HCT116 (cell line): ENCODE measurements around the gene NLRP12. TPM values are rescaled to one million over a fixed set of nuclear protein-coding genes. Genes with fewer than 3 reads are reported as not detected.
"Not testable (repeated sequence)": the region's sequence is repeated elsewhere in the genome, so short reads cannot be mapped to it uniquely, and the experiment has no call there.

Experiments used
- ATAC-seq: fragments of 200-7000 bp; cut with Tn5 transposase; 2 replicates; pipeline ENCODE4 v1.9.1; 2020; ENCODE audit warnings: mild to moderate bottlenecking, moderate library complexity
- BruUV-seq: library from RNA; stranded (reverse); fragments of 400-500 nt; replicated peaks from 2 replicates; lab custom pipeline; 2021; lab: Mats Ljungman, UMichigan
- CTCF ChIA-PET: fragments of 300-600 bp; sonication (Branson Sonifier 250); formaldehyde crosslinking; loops from one replicate; lab custom pipeline; 2021; ENCODE audit warnings: antibody characterized with exemption; lab: Charles Lee
- POLR2A ChIA-PET: fragments of 300-600, 350-600 bp; sonication (Branson Sonifier 250); formaldehyde crosslinking; loops from one replicate; lab custom pipeline; 2021; ENCODE audit warnings: antibody characterized with exemption; lab: Charles Lee
- RAD21 ChIA-PET, 2 experiments: fragments of 300-600 bp; sonication (Branson Sonifier 250); formaldehyde crosslinking; loops; one replicate each; lab custom pipeline; 2023; ENCODE audit warnings: low total read pairs in 2 of 2; ENCODE audit not compliant: uncharacterized antibody in 2 of 2, unreplicated experiment in 2 of 2, low non-redundant PET in 1 of 2; lab: Charles Lee
- DNase-seq: peaks from one replicate; pipeline ENCODE4 v3.0.0-alpha.2; 2010; ENCODE audit warnings: low read depth, low spot score
- H2AFZ ChIP-seq: fragments of 200-600 bp; shearing (Covaris generic), sonication (generic); 2 replicates; pipeline ENCODE4 v1.6.1; 2017; ENCODE audit warnings: low read depth, mixed run types, mixed read lengths, antibody characterized with exemption, low read length; ENCODE audit not compliant: poor library complexity, severe bottlenecking
- H3K27ac ChIP-seq: 2 replicates; pipeline ENCODE4 v1.5.1; 2012; ENCODE audit warnings: low read depth, low read length
- H3K27me3 ChIP-seq: fragments of 200-600 bp; sonication (generic); 2 replicates; pipeline ENCODE4 v1.6.1; 2016; ENCODE audit warnings: mixed run types, low read length, mixed read lengths; ENCODE audit not compliant: insufficient read depth
- H3K36me3 ChIP-seq, 2 experiments: fragments of 200-500 bp in 1 of 2; fragments of 200-600 bp in 1 of 2; sonication (Bioruptor generic) in 1 of 2; sonication (generic) in 1 of 2; 2 replicates each; pipeline versions ENCODE4 v1.5.1 to v1.6.1; 2014 to 2016; ENCODE audit warnings: low read length in 2 of 2, inconsistent platforms in 1 of 2, mixed read lengths in 1 of 2, mixed run types in 1 of 2; ENCODE audit not compliant: insufficient read depth in 2 of 2, control insufficient read depth in 1 of 2
- H3K4me1 ChIP-seq, 2 experiments: fragments of 200-600 bp in 1 of 2; sonication (generic) in 1 of 2; 2 replicates each; pipeline versions ENCODE4 v1.5.1 to v1.6.1; 2012 to 2017; ENCODE audit warnings: low read length in 2 of 2, inconsistent platforms in 1 of 2, mild to moderate bottlenecking in 1 of 2, mixed read lengths in 1 of 2, mixed run types in 1 of 2, moderate library complexity in 1 of 2; ENCODE audit not compliant: insufficient read depth in 2 of 2, control insufficient read depth in 1 of 2
- H3K4me2 ChIP-seq: fragments of 200-600 bp; sonication (generic); 2 replicates; pipeline ENCODE4 v1.6.1; 2017; ENCODE audit warnings: mixed run types, low read length, mixed read lengths
- H3K4me3 ChIP-seq, 2 experiments: fragments of 200-600 bp in 1 of 2; sonication (generic) in 1 of 2; replicated peaks in 1 of 2; 2 replicates each; pipeline ENCODE4 v1.5.1; 2011 to 2016; ENCODE audit warnings: low read length in 2 of 2, control low read depth in 1 of 2, low read depth in 1 of 2, mild to moderate bottlenecking in 1 of 2, mixed read lengths in 1 of 2, mixed run types in 1 of 2
- H3K79me2 ChIP-seq: fragments of 200-600 bp; sonication (generic); 2 replicates; pipeline ENCODE4 v1.6.1; 2017; ENCODE audit warnings: mild to moderate bottlenecking, mixed run types, low read length, moderate library complexity, mixed read lengths; ENCODE audit not compliant: insufficient read depth
- H3K9ac ChIP-seq: fragments of 200-600 bp; sonication (generic); 2 replicates; pipeline ENCODE4 v1.6.1; 2016; ENCODE audit warnings: low read length, mixed read lengths
- H3K9me2 ChIP-seq: fragments of 200-600 bp; sonication (generic), shearing (Covaris generic); 2 replicates; pipeline ENCODE4 v1.6.1; 2017; ENCODE audit warnings: mixed run types, mild to moderate bottlenecking, moderate library complexity; ENCODE audit not compliant: insufficient read depth
- H3K9me3 ChIP-seq, 2 experiments: fragments of 200-500 bp in 1 of 2; fragments of 200-600 bp in 1 of 2; sonication (Bioruptor generic) in 1 of 2; sonication (generic) in 1 of 2; 2 replicates each; pipeline ENCODE4 v1.6.1; 2014 to 2017; ENCODE audit warnings: low read length in 2 of 2, mixed read lengths in 2 of 2, inconsistent platforms in 1 of 2, low read depth in 1 of 2, mild to moderate bottlenecking in 1 of 2, mixed run types in 1 of 2, moderate library complexity in 1 of 2; ENCODE audit not compliant: control insufficient read depth in 1 of 2, insufficient read depth in 1 of 2
- H4K20me1 ChIP-seq: fragments of 200-600 bp; sonication (generic), shearing (Covaris generic); 2 replicates; pipeline ENCODE4 v1.6.1; 2017; ENCODE audit warnings: mixed run types, mild to moderate bottlenecking, moderate library complexity; ENCODE audit not compliant: insufficient read depth
- EGR1 ChIP-seq: IDR thresholded peaks from 2 replicates; pipeline ENCODE4 v1.6.1; 2012; ENCODE audit warnings: low read depth
- ELF1 ChIP-seq: IDR thresholded peaks from 2 replicates; pipeline ENCODE4 v1.6.1; 2012; ENCODE audit warnings: low read depth, borderline replicate concordance
- JUND ChIP-seq: IDR thresholded peaks from 2 replicates; pipeline ENCODE4 v1.6.1; 2012
- MAX ChIP-seq: IDR thresholded peaks from 2 replicates; pipeline ENCODE4 v1.6.1; 2012
- POLR2A ChIP-seq: IDR thresholded peaks from 2 replicates; pipeline ENCODE4 v1.7.0; 2011; ENCODE audit warnings: borderline replicate concordance; ENCODE audit not compliant: insufficient read depth, insufficient read length; ENCODE audit errors: extremely low read depth
- POLR2AphosphoS5 ChIP-seq: IDR thresholded peaks from 2 replicates; pipeline ENCODE4 v1.6.1; 2011; ENCODE audit warnings: mild to moderate bottlenecking, low read depth, low read length, moderate library complexity
- SIN3A ChIP-seq: IDR thresholded peaks from 2 replicates; pipeline ENCODE4 v1.6.1; 2012; ENCODE audit warnings: low read depth
- TCF7L2 ChIP-seq: IDR thresholded peaks from 2 replicates; pipeline ENCODE4 v1.7.0; 2011; ENCODE audit warnings: borderline replicate concordance, inconsistent platforms; ENCODE audit not compliant: insufficient read depth, insufficient read length; ENCODE audit errors: extremely low read depth
- YY1 ChIP-seq: IDR thresholded peaks from 2 replicates; pipeline ENCODE4 v1.6.1; 2011; ENCODE audit warnings: low read length, low read depth, moderate library complexity, mild to moderate bottlenecking; ENCODE audit not compliant: insufficient replicate concordance; ENCODE audit errors: extremely low read depth
- ZNF274 ChIP-seq: fragments of 200-500 bp; sonication (Bioruptor generic); IDR thresholded peaks from 2 replicates; pipeline ENCODE4 v1.6.1; 2014; ENCODE audit warnings: mild to moderate bottlenecking, low read depth, low read length, inconsistent platforms
- intact Hi-C: fragments of 100-400 bp; cut with micrococcal nuclease; formaldehyde crosslinking; loops from 2 replicates; pipeline ENCODE4 v1.10.0; 2022
- total RNA-seq: library from RNA; stranded (reverse); gene quantifications from one replicate; pipeline ENCODE4 v1.2.1, GENCODE V29; 2021; ENCODE audit not compliant: unreplicated experiment

The NLRP12 gene
- total RNA-seq, 1 experiment from 2014 or later: 0.25 TPM

- TF ChIP-seq YY1 (no peak), SIN3A (no peak), MAX (no peak), EGR1 (no peak), ELF1 (no peak), JUND (no peak), ZNF274 (no peak), POLR2AphosphoS5 (no peak), TCF7L2 (no peak), POLR2A (no peak)
- TF ChIP-seq, all 23 proteins: peak for 0
These were observed 53.0 kb downstream of the NLRP12 start (continued) for GRCh38 chr19:53771144-53771543.

DNA sequence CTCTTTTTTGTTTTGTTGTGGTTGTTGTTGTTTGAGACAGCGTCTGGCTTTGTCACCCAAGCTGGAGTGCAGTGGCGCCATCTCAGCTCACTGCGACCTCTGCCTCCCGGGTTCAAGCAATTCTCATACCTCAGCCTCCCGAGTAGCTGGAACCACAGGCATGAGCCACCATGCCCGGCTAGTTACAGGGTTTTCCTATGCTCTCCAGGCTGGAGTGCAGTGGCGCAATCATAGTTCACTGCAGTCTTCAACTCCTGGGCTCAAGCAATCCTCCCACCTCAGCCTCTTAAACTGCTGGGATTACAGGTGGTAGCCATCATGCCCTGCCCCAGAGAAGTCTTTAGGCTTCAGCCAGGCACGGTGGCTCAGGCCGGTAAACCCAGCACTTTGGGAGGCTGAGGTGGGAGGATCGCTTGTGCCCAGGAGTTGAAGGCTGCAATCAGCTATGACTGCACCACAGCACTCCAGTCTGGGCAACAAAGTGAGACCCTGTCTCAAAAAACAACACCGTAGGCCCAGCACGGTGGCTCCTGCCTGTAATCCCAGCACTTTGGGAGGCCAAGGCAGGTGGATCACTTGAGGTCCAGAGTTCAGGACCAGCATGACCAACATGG is 54.3 kb downstream of the NLRP12 start:
- H3K27ac ChIP-seq, H3K9me2 ChIP-seq, ATAC-seq, POLR2A ChIA-PET, H3K4me2 ChIP-seq, RAD21 ChIA-PET, H2AFZ ChIP-seq, H3K9ac ChIP-seq, H3K4me3 ChIP-seq, H3K27me3 ChIP-seq, CTCF ChIA-PET, H3K79me2 ChIP-seq, intact Hi-C loops, H3K9me3 ChIP-seq, H4K20me1 ChIP-seq, BruUV-seq, H3K36me3 ChIP-seq, DNase-seq, H3K4me1 ChIP-seq: not testable (repeated sequence)
